Ureter (tissue), 1 donor: ENCODE data around the gene SH3RF1. TPM values are rescaled to one million over a fixed set of nuclear protein-coding genes. Genes with fewer than 3 reads are reported as not detected.

Experiments used
- DNase-seq: peaks from one replicate; pipeline ENCODE4 v3.0.0-alpha.2; 2020; ENCODE audit warnings: low spot score
- total RNA-seq: library from RNA; stranded (reverse); gene quantifications from one replicate; pipeline ENCODE4 v1.2.4, GENCODE V29; 2023
- donor health status: DM: yes; HTN: yes; CAD: no.

Gene SH3RF1
- total RNA-seq, 1 donor from 2014 or later, result 33.2 TPM

DNA sequence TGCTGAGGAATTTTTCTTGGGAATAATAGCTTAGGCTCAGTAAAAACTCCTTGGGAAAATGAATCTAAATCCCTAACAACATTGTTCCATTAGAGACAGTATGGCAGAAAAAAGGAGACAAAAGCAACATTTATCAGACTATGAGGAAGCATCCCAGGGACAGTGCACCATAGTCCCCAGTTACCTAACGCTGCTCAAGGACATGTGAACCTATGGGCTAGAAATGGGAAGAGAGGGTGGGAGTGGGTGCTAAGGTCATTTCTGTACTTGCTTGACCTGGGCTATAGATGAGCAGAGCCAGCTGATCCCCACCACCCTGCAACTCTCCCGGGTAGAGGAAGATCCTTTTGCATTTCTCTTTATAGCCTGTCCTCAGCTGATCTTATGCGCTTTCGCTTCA lies 162.5 kb downstream of the SH3RF1 start:
- DNase-seq, result no peak

DNA sequence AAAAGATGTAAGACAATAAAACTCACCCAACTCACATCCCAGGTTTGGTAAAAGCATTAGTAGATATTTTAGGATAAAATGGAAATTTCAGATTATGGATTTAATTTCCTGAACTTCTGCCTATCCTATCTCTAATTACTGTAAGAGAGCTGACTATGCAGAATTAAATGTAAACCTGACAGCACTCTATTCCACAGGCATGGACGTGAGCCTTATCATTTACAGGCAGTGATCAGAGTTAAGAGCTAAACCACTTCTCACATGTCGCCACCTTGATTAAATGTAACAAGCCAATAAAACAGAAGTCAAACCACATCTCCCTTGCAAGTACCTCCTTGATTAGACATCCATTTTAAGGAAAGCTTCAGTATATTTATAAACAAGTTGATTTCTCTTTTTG lies 163.2 kb downstream of the SH3RF1 start:
- no peak for DNase-seq

DNA sequence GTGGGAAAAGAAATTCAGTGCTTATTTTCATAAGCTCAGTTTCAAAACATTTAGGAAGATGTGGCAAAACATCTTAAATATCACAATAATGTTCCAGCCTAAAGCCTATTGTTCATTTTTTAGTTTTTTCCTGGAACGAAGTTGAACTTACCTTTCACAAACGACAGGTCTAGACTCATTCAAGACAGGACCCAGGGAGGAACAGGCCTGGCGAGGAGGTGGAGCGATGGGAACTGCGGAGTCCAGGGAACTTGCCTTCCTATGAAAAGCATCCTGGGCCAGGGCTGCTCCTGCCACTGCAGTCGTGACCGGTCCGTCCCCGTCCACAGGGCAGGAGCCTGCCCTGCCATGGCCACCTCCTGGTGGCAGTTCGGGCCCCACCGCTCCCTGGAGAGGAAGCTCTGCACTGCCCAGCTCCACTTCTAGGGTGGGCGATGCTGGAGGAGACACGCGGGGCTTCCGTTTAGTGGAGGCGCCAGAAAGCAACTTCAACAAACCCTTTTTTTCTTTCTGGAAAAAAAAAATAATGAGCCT lies 164.0 kb downstream of the SH3RF1 start:
- DNase-seq, result no peak

DNA sequence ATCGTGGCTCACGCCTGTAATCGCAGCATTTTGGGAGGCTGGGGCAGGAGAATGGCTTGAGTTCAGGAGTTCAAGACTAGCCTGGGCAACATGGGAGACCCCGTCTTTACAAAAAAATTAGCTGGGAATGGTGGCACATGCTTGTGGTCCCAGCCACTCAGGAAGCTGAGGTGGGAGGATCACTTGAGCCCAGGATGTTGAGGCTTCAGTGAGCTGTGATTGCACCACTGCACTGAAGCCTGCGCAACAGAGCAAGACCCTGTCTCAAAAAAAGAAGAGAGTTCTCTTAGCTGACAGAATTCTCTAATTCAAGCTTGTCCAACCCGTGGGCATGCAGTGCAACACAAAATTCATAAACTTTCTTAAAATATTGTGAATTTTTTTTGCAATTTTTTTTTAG lies 165.1 kb downstream of the SH3RF1 start:
- DNase-seq, result no peak

DNA sequence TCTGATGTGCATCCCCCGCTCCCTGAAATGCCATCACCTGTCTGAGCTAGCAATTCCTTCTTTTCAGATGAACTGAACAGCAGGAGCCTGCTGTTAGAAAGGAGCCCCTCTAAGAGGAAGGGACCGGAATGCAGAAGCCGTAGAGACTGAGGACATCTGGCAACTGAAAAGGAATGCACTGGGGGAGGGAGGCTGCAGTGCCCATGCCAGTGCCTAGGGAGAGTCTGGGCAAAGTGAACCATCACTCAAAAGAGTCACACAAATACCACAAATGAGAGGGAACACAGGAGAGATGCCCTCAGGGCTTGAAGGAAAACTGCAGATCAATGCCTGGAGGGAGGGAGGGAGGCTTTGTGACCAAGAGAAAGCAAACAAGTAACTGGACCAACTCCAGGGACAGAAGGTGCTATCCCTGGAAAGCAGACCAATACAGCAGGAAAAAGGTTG lies 166.8 kb downstream of the SH3RF1 start:
- no peak for DNase-seq

DNA sequence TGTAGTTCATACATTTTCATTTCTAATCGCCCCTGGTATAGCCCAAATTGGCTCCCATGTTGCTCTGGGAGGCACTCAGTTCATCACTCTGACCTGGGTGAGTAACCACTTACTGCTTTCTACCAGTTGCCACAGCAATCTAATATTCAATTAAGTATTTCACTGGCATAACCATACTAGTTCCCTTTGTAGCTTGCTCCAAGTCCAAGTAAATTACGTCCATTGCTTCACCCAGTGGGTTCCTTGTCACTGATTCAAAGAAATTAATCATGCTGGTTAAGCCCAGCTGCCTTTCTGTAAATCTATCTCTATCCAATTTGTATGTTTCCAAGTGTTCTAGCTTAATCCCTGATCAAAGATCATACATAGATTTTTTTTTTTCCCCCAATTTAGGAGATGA lies 168.7 kb downstream of the SH3RF1 start:
- no peak for DNase-seq

DNA sequence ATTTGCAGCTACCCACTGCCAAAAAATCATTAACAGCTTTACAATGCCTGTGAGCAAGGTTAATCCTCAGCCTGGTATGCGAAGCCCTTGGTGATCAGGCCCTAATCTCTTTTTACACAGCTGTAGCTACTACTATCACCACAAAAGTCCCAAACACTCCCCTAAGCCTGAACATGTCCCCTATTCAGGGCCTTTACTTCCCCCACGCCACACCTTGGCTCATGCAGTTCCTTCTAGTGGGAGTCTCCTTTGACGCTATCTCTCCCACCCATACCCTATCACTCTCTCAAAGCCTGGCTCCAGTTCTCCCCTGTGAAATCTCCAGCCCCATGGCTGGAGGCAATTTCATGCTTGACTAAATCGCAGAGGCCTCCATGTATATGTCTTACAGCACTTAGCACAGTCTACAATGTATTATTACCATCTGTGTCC lies 170.1 kb downstream of the SH3RF1 start:
- DNase-seq, result no peak

DNA sequence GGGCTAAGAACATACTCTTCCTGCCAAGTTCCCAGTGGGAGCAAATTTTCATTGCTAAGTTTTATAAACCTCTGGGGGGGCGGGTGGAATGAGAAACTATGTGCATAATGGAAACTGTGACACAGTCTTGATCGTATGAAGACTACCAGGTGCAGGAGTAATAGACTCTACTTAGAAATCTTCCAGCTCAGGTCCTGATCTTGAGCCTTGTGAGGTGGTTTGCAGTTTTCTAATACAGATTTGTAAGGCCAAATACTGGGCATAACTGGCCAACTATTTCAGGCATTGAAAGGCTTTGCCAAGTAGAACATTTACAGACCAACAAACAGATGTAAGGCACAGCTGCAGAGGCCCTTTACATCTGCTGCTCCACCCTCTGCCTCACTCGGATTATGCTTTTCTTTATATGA lies 171.0 kb downstream of the SH3RF1 start:
- no peak for DNase-seq

DNA sequence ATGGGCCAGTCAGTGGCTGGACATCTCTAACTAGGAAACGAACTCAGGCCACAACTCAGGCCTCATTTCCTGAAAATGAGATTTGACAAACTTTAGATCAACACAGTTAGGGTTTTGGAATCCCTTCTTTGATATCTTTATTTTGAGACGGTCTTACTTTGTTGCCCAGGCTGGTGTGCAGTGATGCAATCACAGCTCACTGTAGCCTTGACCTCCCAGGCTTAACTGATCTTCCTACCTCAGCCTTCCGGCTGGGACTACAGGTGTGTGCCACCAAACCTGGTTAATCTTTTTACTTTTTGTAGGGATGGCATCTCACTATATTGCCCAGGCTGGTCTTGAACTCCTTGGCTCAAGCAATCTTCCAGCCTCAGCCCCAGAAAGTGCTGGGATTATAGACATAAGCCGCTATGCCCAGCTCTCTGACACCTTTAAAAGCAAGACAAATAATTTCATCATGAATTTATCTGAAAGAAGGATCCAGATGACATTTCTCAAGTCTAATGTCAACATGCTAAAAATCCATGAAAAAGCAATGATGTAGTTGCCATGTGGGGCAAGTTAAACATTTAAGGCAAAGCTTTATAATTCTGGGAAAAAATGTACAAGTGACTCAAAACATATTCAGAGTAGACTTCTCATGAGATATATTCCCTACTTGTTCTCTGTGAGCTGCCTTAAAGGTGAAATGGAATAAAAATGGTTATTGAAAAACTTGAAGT lies 171.6 kb downstream of the SH3RF1 start:
- DNase-seq, result no peak

DNA sequence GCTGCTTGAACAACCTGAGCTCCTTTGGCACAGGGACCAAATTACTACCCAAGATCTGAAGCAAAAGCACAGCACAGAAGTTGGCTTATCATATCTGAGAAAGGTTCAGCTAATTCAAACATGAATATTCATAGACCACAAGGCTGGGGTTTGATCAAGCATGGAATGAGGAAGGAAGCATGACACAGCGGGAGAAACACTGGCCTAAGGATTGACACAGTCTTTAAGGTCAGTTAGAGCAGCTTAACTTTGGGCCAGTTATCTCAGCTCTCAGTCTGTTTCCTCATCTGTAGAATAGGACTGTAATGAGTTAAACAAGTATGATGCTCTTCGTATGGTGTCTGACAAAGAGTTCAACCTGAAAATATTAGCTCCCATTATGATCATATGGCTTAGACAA lies 172.2 kb downstream of the SH3RF1 start:
- DNase-seq, result no peak

DNA sequence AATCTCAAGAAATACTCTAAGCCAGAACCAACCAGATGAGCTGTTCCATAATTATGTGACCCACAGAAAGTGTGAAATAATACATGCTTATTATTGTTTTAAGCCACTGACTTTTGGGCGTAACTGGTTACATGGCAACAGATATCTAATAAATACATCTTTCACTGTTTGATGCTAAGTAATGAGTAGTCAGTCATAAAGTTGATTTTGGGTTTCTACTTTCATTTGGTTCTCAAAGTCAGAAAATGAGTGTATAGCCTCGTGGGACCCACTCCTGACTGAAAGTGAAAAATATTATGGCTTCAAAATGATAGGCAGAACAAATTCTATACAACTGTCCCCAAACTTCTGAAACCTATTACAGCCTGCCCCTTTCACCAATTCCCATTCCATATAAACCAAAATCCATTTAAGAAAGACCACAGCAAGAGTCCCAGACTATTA lies 172.7 kb downstream of the SH3RF1 start:
- no peak for DNase-seq

DNA sequence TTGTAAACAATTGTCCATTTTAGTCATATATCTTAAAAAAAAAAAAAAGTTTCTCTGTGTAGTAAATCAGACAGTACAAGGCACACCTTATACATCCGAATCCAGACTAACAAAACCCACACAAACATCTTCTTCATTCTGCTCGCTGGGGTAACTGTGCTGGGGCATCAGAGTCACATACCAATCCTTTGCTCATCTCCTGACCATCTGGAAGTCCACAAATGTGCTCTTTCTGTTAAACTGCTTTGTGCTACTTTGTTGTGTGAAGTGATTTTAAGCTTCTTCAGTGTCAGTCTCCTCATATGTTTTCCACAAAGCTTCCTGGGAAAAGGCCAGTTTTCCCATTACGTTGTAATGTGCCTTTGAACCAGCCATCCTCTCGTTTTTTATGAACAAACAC lies 174.5 kb downstream of the SH3RF1 start:
- no peak for DNase-seq

DNA sequence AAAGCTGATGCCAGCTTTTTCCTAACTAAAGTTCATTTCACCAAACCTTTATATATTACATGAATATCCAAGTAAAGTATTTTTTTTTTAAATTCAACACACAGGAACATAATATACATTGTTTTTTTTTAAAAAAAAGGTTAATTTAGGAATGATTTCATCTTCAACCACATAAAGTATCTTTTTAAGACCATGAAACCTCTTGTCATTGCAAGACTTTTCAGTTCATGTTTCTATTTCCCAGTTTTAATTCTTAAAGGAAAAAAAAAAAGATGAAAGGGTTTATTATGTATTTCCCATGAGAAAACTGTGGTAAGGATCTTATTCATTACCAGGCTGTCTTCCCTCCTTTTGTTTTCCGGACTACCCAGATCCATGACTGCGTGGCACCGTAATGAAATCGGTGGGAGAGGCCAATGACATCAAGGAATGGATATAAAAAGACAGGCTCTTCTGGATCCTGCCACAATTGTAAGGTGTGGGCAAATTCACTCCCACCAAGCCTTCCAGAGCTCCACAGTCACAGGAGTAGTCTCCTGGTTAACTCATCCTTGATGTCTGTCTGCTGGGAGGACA lies 176.0 kb downstream of the SH3RF1 start:
- no peak for DNase-seq

DNA sequence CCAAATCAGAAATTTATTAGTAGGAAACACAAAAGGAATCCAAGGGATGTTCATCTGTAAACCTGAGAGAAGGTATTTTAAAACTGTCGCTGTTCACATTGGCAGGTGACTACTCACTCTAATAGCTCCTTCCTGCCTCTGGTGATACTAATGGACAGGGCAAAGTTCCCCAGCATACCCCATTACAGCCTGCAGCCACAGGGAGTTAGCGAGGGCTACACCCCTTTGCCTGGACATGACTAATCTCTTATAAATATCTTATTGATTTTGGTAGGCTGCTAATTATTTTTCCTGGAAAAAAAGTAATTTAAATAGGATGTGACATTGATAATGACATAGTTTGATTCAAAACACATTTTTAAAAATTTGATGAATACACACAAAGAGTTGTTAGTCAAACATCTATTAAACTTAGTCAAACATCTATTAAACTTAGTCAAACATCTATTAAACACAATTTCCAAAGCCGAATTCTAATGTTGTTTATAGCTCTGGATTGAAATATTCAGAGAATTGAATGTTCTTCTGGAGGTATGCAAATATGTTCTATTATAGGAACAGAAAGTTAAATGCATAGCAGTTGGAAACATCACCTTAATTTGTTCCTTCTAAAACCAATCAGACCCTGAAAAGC lies 177.8 kb downstream of the SH3RF1 start:
- DNase-seq, result no peak

DNA sequence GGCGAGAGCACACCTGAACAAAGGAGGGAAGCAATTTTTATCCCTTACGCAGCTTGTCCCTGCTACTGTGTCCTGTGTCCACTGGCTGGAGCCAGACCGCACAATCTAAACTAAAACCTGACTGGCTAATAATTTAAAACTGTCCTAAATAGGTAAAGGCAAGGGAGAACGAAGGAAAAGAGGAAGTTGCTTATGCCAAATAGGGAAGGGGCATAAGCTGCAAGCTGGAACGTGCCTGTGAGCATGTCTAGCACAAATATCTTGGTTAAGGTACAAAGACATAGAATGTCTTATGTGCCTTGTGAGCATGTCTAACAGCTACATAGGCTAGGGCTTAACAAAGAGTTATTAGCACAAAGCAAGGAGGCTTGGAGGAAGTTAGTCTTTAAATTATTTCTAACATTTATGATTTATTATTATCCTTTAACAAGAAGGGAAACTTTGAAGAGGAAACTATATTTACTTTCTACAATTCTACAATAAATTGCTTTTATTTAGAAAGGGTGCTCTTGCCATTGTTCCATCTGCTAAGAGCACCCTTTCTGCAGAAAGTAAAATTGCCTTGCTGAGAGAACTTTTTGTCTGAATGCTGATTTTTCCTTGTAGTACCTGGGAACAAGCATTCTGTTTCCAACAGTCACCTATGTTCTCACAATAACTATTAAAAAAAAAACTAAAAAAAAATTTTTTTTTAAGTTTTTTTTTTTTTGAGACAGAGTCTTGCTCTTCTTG lies 180.1 kb downstream of the SH3RF1 start:
- no peak for DNase-seq

DNA sequence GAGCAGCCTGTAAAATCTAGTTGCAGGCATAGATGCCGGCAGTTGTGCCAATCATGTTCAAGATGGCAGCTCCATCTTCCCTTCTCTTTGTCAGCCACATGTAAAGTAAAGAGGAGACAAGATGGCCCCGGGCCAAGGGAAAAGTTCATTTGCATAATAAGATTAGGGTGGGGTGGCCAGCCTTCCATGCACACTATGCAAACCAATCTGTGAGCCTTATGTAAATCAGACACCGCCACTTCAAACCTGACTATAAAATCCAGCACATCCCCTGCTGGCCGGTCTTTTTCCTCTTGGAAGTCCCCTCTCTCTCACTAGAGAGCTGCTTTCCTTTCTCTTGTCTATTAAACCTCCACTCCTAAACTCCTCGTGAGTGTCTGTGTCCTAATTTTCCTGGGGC lies 181.8 kb downstream of the SH3RF1 start:
- DNase-seq, result no peak

DNA sequence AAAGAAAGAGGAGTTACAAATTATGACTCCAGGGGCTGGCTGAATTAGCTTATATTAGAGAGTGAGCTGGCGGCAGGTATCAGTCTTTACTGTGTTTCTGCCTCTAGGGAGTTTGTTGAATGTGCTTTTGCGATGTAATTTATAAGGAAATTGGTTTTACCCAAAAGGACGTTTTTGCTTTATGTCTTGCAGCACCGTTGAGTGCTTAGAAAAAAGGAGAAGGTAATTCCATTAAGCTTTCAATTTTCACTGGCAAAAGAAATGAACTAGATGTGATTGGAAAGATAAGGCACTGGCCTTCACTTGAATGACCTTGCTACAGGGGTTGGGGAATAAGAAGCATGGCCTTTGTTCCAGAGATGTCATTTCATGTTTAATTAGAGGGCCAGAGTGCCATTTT lies 185.8 kb downstream of the SH3RF1 start:
- DNase-seq, result no peak

DNA sequence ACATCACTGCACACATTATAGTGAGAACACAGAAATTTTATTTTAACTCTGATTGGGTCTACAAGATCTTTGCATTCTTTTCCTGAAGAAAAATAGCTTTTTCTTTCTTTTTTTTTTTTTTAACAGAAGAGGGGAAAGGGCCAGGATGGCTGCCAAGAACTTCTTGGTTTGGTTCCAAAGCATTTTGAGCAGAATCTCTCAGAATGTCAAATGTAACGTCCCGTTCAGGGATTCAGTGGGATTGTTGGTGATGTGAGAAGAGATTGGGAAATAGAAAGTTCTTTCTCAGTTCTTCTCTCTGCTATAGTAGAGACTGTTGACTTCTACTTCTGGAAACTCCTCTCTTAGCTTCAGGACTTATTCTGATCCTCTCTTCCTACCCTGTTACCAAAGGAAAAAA lies 189.8 kb downstream of the SH3RF1 start:
- DNase-seq, result no peak

DNA sequence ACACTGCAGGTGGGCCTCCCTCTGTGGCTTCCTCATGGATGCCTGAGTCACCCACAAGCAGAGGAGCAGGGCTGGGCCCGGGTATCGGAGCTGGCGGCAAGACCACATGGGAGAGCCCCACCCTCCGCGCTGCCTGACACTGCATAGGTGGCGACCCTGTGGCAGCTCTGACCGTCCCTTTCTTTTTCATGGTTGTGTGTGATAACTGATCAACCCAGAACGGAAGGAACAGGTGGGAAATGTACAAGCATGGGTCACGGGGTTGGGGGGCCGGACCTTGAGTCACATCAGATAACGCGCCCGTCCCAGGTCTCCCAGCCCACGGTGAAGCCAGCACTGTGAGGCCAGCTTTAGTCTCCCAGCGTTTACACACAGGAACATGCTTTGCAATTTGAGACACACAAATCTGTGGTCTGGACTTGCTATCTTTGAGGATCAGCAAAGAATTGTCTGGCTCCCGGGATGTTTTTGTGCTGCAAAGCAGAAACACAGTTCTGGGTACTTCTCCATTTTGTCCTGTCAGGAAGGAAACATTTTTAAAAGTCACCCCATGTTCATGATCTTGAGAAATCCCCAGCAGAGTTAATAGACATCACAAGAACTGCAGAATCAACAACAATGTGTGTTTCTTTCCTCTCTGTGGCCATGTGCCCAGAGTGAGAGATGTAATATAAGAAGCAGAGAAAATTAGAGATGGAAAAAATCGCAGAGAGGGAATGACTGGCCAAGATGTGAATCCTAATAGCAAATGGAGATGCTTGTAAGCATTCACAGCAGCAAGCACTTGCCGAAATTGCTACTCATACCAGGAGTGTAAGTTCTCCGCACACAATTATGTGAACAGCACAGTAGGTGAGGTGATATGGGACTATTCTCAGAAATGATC lies 190.6 kb downstream of the SH3RF1 start:
- peak; percentile 56 for DNase-seq

DNA sequence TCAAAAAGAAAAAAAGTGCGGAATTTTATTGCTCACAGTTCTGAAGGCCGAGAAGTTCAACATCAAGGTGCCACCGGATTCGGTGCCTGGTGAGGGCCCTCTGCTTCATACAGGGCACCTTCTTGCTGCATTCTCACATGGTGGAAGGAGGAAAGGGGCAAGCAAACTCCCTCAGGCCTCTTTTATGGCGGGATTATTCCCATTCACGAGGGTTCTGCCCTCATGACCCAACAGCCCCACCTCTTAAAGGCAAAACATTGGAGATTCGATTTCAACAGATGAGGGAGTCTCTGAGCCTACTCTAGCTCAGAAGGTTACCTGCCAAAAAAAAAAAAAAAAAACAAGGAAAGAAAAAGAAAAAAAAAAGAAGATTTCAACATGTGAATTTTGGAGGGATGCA lies 196.6 kb downstream of the SH3RF1 start:
- DNase-seq, result no peak

DNA sequence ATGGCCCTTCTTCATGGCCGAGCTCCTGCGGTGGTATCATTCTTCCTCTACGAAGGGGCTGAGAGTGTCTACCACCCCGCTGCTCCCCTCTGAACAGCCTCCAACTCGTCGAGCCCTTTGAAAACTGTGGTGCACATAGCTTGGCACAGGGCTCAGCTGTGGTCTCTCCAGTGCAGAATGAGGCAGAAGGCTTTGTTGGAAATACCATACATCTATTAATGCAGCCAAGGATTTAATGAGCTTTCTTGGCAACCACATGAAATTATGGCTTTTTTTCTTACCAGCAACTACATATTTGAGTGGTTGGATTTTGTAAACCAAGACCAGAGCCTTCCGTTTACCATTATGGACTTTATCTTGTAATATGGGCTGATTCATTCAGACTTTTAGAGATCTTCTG lies 199.0 kb downstream of the SH3RF1 start:
- no peak for DNase-seq
